CD4-positive, alpha-beta T cell treated with Interleukin-10 for 1 hour (primary cell): ENCODE results near the gene KCTD13.
A peak's percentile ranks its signal among the peaks of the same experiment; 100 is the strongest.
"Not testable (repeated sequence)": the region's sequence is repeated elsewhere in the genome, so short reads cannot be mapped to it uniquely, and the experiment has no call there.

Source experiments
- DNase-seq: peaks from one replicate; pipeline ENCODE4 v3.0.0-alpha.2; 2020

Gene KCTD13

GRCh38 chr16:29906520-29907244 is 19.3 kb downstream of the KCTD13 start:
- no peak for DNase-seq

GRCh38 chr16:29905668-29906067 is 20.4 kb downstream of the KCTD13 start:
- no peak for DNase-seq

GRCh38 chr16:29904947-29905346 is 21.1 kb downstream of the KCTD13 start:
- no peak for DNase-seq

GRCh38 chr16:29903590-29903989 is 22.4 kb downstream of the KCTD13 start:
- no peak for DNase-seq

GRCh38 chr16:29901607-29901945 is 24.4 kb downstream of the KCTD13 start:
- no peak for DNase-seq

- DNase-seq, result no peak
These were observed 25.0 kb downstream of the KCTD13 start for GRCh38 chr16:29900888-29901606.

- peak; percentile 79 for DNase-seq
These were observed 25.7 kb downstream of the KCTD13 start, which contains the start of gene ASPHD1 for GRCh38 chr16:29900102-29900887. Gene ASPHD1, plus strand, starts transcription at chr16:29900488. Its CDS starts 484 bp downstream, at chr16:29900972.

GRCh38 chr16:29899516-29900101 is 26.4 kb downstream of the KCTD13 start, which contains the start of gene SEZ6L2:
Gene SEZ6L2, minus strand, starts transcription at chr16:29899550. Its CDS starts 531 bp downstream, at chr16:29899019.
- no peak for DNase-seq

- no peak for DNase-seq
These were observed 27.1 kb downstream of the KCTD13 start for GRCh38 chr16:29898804-29899515.

GRCh38 chr16:29898135-29898803 is 27.8 kb downstream of the KCTD13 start:
- no peak for DNase-seq

GRCh38 chr16:29897333-29897732 is 28.7 kb downstream of the KCTD13 start:
- DNase-seq, result no peak

GRCh38 chr16:29896841-29897240 is 29.2 kb downstream of the KCTD13 start:
- DNase-seq, result no peak

- no peak for DNase-seq
These were observed 31.7 kb downstream of the KCTD13 start for GRCh38 chr16:29894352-29894751.

GRCh38 chr16:29893553-29893952 is 32.5 kb downstream of the KCTD13 start:
- DNase-seq, result no peak

GRCh38 chr16:29892458-29892813 is 33.6 kb downstream of the KCTD13 start:
- DNase-seq, result no peak

GRCh38 chr16:29891525-29892457 is 34.2 kb downstream of the KCTD13 start:
- no peak for DNase-seq

- not testable (repeated sequence) for DNase-seq
These were observed 36.7 kb downstream of the KCTD13 start for GRCh38 chr16:29889372-29889771.

GRCh38 chr16:29883987-29884386 is 42.0 kb downstream of the KCTD13 start:
- no peak for DNase-seq

- no peak for DNase-seq
These were observed 45.0 kb downstream of the KCTD13 start for GRCh38 chr16:29881050-29881449.

- no peak for DNase-seq
These were observed 47.9 kb downstream of the KCTD13 start for GRCh38 chr16:29878172-29878571.
